CD4-positive, alpha-beta T cell treated with Interleukin-4 for 4 hours (primary cell): Measurements from ENCODE around the gene CHN2.

ENCODE experiments used
- DNase-seq: peaks from one replicate; pipeline ENCODE4 v3.0.0-alpha.2; 2020

Gene CHN2

GRCh38 chr7:29479301-29480200 lies 285.0 kb downstream of the CHN2 start:
- DNase-seq: no peak

- no peak for DNase-seq
Measured at GRCh38 chr7:29480451-29480850, 285.9 kb downstream of the CHN2 start.

- no peak for DNase-seq
Measured at GRCh38 chr7:29480934-29481651, 286.5 kb downstream of the CHN2 start.

- DNase-seq: no peak
Measured at GRCh38 chr7:29482056-29482455, 287.5 kb downstream of the CHN2 start.

- no peak for DNase-seq
Measured at GRCh38 chr7:29483219-29484104, 288.9 kb downstream of the CHN2 start.

GRCh38 chr7:29484280-29484679 lies 289.7 kb downstream of the CHN2 start:
- no peak for DNase-seq

- no peak for DNase-seq
Measured at GRCh38 chr7:29485339-29486190, 291.0 kb downstream of the CHN2 start.

GRCh38 chr7:29486191-29486700 lies 291.7 kb downstream of the CHN2 start:
- DNase-seq: no peak

- DNase-seq: no peak
Measured at GRCh38 chr7:29487424-29487823, 292.8 kb downstream of the CHN2 start.

- no peak for DNase-seq
Measured at GRCh38 chr7:29488203-29488970, 293.8 kb downstream of the CHN2 start.

- DNase-seq: no peak
Measured at GRCh38 chr7:29488977-29489376, 294.4 kb downstream of the CHN2 start.

- no peak for DNase-seq
Measured at GRCh38 chr7:29490094-29490607, 295.6 kb downstream of the CHN2 start.

- no peak for DNase-seq
Measured at GRCh38 chr7:29494350-29494749, 299.8 kb downstream of the CHN2 start.

- no peak for DNase-seq
Measured at GRCh38 chr7:29495653-29496052, 301.1 kb downstream of the CHN2 start.

- DNase-seq: no peak
Measured at GRCh38 chr7:29496355-29497020, 301.9 kb downstream of the CHN2 start.

GRCh38 chr7:29499932-29500331 lies 305.4 kb downstream of the CHN2 start:
- DNase-seq: no peak

- no peak for DNase-seq
Measured at GRCh38 chr7:29500719-29501118, 306.1 kb downstream of the CHN2 start.

GRCh38 chr7:29502133-29502532 lies 307.6 kb downstream of the CHN2 start:
- no peak for DNase-seq

GRCh38 chr7:29505931-29506330 lies 311.4 kb downstream of the CHN2 start:
- no peak for DNase-seq

GRCh38 chr7:29508608-29509007 lies 314.0 kb downstream of the CHN2 start:
- no peak for DNase-seq
